Measurements from ENCODE around the gene AP1B1. TPM values are rescaled to one million over a fixed set of nuclear protein-coding genes. Genes with fewer than 3 reads are reported as not detected.
"Not testable (repeated sequence)": the region's sequence is repeated elsewhere in the genome, so short reads cannot be mapped to it uniquely, and the experiment has no call there.

The AP1B1 gene
- total RNA-seq, 1 donor from 2014 or later, result 60.9 TPM

DNA sequence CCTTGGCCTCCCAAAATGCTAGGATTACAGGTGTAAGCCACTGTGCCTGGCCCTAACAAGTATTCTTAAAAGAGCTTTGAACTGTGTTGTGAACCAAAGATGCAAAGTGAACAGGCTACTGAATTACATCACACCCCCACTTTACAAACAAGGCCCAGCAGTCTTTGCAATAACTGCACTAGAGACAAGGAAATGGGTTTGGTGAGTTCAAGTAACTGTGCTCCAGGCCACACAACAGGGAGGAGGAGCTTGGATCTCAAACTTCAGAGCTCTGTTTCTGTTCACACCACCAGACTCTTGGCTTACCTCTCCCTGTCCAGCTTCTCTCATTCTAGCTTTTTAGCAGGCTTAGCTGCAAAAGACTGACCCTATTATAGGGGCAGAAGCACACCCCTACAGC, 42.4 kb downstream of the AP1B1 start:
- peaks cover 20% of the 10 kb centered on the region for H3K36me3 Mint-ChIP-seq
- H3K4me3 Mint-ChIP-seq, result no peak overlapping the region
- no peaks in the 10 kb centered on the region for H3K27me3 Mint-ChIP-seq
- no peak for DNase-seq (ENCODE audit: extremely low spot score, unreplicated experiment)
- H3K4me1 Mint-ChIP-seq (ENCODE audit: unreplicated experiment), result peaks cover 20% of the 10 kb centered on the region
- H3K27ac Mint-ChIP-seq, result no peak overlapping the region
- H3K9me3 Mint-ChIP-seq, result no peaks in the 10 kb centered on the region
- no peak for TF ChIP-seq CTCF (conservative IDR thresholded peaks at IDR 0.05)

DNA sequence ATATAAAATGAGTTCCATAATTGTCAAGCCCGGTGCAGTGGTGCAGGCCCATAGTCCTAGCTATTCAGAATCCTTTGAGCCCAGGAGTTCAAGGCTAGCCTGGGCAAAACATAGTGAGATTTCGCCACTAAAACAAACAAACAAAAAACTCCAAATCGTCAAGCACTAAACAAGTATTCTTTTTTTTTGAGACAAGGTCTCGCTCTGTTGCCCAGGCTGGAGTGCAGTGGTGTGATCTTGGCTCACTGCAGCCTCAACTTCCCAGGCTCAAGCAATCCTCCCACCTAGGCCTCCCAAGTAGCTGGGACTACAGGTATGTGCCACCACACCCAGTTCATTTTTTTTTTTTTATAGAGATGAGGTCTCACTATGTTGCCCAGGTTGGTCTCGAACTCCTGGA, 43.5 kb downstream of the AP1B1 start:
- H3K4me1 Mint-ChIP-seq (ENCODE audit: unreplicated experiment), result peaks cover 20% of the 10 kb centered on the region
- H3K27me3 Mint-ChIP-seq; H3K4me3 Mint-ChIP-seq; DNase-seq (ENCODE audit: extremely low spot score, unreplicated experiment); H3K27ac Mint-ChIP-seq; H3K9me3 Mint-ChIP-seq: not testable (repeated sequence)
- H3K36me3 Mint-ChIP-seq, result peaks cover 20% of the 10 kb centered on the region

GRCh38 chr22:29344137-29344536, 44.2 kb downstream of the AP1B1 start:
- no peak overlapping the region for H3K4me3 Mint-ChIP-seq
- no peaks in the 10 kb centered on the region for H3K27me3 Mint-ChIP-seq
- no peak for DNase-seq (ENCODE audit: extremely low spot score, unreplicated experiment)
- peaks cover 20% of the 10 kb centered on the region for H3K4me1 Mint-ChIP-seq (ENCODE audit: unreplicated experiment)
- TF ChIP-seq CTCF (conservative IDR thresholded peaks at IDR 0.05), result no peak
- peak overlapping the region; percentile 58 for H3K27ac Mint-ChIP-seq
- no peaks in the 10 kb centered on the region for H3K9me3 Mint-ChIP-seq
- H3K36me3 Mint-ChIP-seq, result peaks cover 20% of the 10 kb centered on the region

DNA sequence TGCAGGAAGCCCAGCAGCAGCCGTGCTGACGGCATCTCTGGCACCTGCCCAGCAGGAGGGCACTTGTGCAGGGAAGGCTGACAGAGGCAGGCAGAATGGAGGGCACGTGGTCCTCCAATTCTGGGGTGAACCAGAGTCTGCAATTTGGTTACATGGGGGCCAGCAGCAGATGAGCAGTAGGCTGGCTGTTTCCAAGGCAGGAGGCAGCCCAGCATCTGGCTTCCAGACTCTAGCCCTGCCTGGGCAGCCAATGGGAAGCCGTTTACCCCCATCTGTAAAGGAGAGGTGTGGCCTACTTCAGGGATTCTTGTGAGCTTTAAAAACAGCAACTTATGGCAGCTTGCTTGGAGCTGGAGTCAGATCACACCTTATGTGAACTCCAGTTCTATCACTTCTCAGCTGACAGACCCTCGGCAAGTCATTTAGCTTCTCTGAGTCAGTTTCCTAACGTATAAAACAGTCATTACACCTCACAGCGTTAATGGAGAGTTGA, 45.0 kb downstream of the AP1B1 start:
- Mint-ChIP-seq H3K4me1 (ENCODE audit: unreplicated experiment) (peaks cover 20% of the 10 kb centered on the region), H3K36me3 (peaks cover 18% of the 10 kb centered on the region)

DNA sequence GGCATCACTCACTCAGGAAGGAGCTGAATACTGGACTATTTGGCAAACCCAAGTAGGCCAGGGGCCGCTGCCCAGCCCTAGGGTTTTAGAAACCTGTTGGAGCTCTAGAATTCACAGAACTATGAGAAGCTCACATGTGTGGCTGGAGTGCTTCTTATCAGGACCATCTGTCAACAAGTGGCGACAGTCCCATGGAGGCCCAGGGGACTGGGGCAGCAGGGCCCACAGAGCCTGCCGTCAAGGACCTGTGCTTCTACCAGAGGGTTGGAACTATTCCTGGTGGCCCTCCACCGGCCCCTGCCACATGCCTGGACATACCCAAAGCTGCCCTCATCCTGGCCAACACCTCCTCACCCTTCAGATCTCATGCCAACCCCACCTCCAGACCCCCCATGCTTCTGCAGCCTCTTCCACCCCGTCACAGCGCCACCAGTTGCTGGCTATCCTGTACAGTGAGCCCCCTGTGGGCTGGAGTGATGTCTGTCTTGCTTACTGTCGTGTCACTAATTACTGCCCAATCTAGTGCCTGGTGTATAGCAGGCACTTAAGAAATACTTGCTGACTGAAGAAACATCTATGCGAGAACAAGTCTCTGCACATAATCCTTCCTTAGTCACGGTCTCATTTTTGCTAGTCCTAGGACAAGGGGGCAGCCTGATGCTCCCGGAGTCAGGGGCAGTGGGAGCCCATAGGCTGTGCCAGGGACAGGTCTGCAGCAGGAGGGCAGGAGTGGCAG, 45.6 kb downstream of the AP1B1 start:
- no peaks in the 10 kb centered on the region for H3K27me3 Mint-ChIP-seq
- no peaks in the 10 kb centered on the region for H3K9me3 Mint-ChIP-seq
- no peak for TF ChIP-seq CTCF (conservative IDR thresholded peaks at IDR 0.05)
- H3K4me1 Mint-ChIP-seq (ENCODE audit: unreplicated experiment), result peaks cover 20% of the 10 kb centered on the region
- H3K36me3 Mint-ChIP-seq, result peaks cover 20% of the 10 kb centered on the region
- no peak overlapping the region for H3K27ac Mint-ChIP-seq
- no peak overlapping the region for H3K4me3 Mint-ChIP-seq
- DNase-seq (ENCODE audit: extremely low spot score, unreplicated experiment), result no peak

More for the DNA sequence above, 45.0 kb downstream of the AP1B1 start:
- Mint-ChIP-seq H3K27me3 (no peaks in the 10 kb centered on the region), H3K4me3 (no peak overlapping the region), H3K27ac (no peak overlapping the region), H3K9me3 (no peaks in the 10 kb centered on the region)
- DNase-seq (ENCODE audit: extremely low spot score, unreplicated experiment), result no peak
- TF ChIP-seq CTCF (conservative IDR thresholded peaks at IDR 0.05), result no peak

DNA sequence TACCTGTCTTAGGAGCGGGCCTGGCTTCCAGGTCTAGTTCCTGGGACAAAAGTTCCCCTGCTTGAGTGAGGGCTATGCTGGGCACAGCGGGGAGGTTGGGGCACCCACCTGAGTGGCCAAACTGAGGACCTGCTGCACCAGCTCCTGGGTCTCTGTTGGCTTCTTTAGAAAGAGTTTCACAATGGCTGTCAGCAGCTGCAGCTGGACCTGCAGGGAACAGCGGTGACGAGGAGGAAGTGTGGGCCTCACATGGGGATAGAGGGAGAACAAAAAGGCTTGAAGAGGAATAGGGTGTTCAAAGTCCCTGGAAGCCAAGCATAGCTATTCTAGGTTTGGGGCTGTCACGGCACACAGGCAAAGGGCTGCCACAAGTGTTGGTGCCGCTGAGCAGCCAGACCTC, 46.2 kb downstream of the AP1B1 start:
- no peak for DNase-seq (ENCODE audit: extremely low spot score, unreplicated experiment)
- Mint-ChIP-seq H3K4me1 (ENCODE audit: unreplicated experiment) (peaks cover 20% of the 10 kb centered on the region), H3K27ac (no peak overlapping the region), H3K9me3 (no peaks in the 10 kb centered on the region), H3K36me3 (peaks cover 20% of the 10 kb centered on the region), H3K4me3 (no peak overlapping the region), H3K27me3 (no peaks in the 10 kb centered on the region)
- no peak for TF ChIP-seq CTCF (conservative IDR thresholded peaks at IDR 0.05)

Measured in type B pancreatic cell (in vitro differentiated cells).